ENCODE data around the gene DIP2C. TPM values are rescaled to one million over a fixed set of nuclear protein-coding genes. Genes with fewer than 3 reads are reported as not detected.

Gene DIP2C
- total and polyA plus RNA-seq, 3 donors from 2014 or later, result 14.9 to 43.4 (median 30.1) TPM

DNA sequence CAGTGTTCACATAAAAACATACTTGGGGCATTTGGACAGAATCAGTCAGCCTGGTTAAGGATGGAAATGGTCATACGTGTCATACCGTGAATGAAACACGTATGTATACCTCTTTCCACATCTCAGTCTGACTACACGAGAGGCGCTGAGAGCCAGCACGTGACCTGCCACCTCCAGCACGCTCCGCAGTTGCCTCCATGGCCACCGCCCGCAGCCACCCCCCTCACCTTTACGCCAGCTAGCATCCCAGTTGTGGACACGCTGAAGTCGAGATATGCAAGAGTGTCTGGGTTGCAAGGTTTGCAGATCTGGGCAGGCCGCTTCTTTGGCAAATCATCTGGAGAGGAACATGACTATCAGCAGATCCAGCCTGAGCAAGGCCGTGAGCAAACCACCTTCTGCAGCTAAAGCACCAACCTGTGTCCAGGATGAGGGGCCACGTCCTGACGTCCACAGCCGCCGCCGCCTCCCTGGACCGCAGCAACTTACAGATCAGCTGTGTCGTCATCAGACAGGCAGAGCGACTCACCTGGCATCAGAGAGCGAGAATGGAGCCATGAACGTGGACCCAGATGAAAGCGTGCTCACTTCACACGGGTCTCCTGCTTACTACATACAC is 344.8 kb downstream of the DIP2C start:
- H3K27ac ChIP-seq, result no peak overlapping the region
- H3K4me1 ChIP-seq, result no peaks in the 10 kb centered on the region
- no peaks in the 10 kb centered on the region for H3K27me3 ChIP-seq
- no peaks in the 10 kb centered on the region for H3K36me3 ChIP-seq (ENCODE audit: low read depth, missing control alignments)
- 95 to 98% methylated on average over 25 to 27 of the region's 27 CpGs for WGBS, 2 donors
- TF ChIP-seq POLR2A (IDR thresholded peaks at IDR 0.05), result no peak
- TF ChIP-seq, protein P1, sequence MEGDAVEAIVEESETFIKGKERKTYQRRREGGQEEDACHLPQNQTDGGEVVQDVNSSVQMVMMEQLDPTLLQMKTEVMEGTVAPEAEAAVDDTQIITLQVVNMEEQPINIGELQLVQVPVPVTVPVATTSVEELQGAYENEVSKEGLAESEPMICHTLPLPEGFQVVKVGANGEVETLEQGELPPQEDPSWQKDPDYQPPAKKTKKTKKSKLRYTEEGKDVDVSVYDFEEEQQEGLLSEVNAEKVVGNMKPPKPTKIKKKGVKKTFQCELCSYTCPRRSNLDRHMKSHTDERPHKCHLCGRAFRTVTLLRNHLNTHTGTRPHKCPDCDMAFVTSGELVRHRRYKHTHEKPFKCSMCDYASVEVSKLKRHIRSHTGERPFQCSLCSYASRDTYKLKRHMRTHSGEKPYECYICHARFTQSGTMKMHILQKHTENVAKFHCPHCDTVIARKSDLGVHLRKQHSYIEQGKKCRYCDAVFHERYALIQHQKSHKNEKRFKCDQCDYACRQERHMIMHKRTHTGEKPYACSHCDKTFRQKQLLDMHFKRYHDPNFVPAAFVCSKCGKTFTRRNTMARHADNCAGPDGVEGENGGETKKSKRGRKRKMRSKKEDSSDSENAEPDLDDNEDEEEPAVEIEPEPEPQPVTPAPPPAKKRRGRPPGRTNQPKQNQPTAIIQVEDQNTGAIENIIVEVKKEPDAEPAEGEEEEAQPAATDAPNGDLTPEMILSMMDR (IDR thresholded peaks at IDR 0.05), result no peak
- intact Hi-C loops (cut with DNase I; ENCODE audit: low total_unique reads), result no loop called here
- no peak overlapping the region for H3K4me3 ChIP-seq
- no peak for DNase-seq
- H3K9me3 ChIP-seq, result no peaks in the 10 kb centered on the region

DNA sequence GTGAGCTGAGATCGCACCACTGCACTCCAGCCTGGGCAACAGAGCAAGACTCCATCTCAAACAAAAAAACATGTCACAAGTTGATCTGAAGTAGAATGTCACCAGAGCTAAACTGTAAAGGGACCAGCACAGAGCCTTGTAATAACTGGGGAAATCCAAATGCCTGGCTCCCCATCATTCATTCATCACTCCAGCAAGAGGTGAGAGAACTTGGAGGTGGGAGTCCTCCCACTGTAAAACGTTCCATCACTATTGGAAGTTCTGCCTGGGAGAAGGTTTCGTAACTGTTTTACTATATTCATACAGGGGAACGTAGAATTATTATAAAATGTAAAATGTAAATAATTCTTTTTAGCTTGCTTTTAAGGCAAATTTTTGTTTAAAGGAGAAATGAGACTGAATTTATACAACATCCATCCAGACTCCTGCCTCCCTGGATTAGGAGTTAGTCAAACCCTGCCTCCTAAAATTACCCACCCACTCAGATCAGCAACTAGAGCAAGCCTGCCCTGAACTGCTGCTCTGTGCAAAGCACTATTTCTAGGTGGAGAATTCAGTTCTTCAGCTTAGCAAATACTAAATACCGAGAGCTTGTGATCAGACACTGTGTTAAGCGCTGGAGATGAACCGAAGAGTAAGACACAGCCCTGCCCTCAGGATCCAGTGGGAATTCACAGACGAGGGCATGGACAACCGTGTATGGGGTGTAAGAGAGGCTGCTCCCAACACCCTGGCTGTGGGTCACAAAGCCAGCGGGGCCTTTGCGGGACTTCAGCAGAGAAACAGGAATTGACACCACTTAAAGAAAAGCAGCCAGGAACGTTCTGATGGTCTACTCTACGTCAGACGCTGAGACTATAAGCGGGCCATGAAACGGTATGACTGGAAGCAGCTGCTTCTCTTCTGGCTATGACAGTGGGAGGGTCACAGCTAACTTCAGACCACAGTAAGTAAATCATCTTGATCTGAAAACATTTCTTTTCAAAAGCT is 345.9 kb downstream of the DIP2C start:
- Histone ChIP-seq H3K4me3 (no peak overlapping the region), H3K27me3 (no peaks in the 10 kb centered on the region), H3K9me3 (no peaks in the 10 kb centered on the region), H3K36me3 (ENCODE audit: low read depth, missing control alignments) (no peaks in the 10 kb centered on the region), H3K27ac (no peak overlapping the region), H3K4me1 (no peaks in the 10 kb centered on the region)
- DNase-seq, result no peak
- TF ChIP-seq, protein P1 (IDR thresholded peaks at IDR 0.05), result no peak
- no peak for TF ChIP-seq POLR2A (IDR thresholded peaks at IDR 0.05)
- intact Hi-C loops (cut with DNase I; ENCODE audit: low total_unique reads), result no loop called here
- 89 to 90% methylated on average over 15 to 16 of the region's 16 CpGs for WGBS, 2 donors

DNA sequence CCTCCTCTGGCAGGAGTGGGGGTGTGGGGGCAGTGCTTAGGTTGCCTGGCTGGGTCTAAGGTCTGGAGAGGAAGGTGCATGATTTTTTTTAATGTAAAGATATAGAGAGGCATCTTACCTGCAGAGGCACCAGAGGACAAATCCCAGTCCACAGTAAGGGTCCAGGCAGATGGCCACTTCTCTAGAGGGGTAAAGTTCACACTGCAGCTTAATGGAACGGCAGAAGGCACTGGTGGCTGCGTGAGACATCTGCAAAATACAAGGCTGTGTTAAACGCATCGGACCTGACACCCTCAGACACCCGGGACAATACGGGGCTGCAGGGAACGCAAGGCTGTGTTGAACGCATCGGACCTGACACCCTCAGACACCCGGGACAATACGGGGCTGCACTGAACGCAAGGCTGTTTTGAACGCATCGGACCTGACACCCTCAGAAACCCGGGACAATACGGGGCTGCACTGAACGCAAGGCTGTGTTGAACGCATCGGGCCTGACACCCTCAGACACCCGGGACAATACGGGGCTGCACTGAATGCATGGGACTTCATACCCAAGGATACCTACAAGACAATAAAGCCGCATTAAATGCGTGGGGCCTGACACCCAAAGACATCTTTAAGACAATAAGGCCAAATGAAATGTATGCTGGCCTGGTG is 348.3 kb downstream of the DIP2C start:
- intact Hi-C loops (cut with DNase I; ENCODE audit: low total_unique reads), result no loop called here
- Histone ChIP-seq H3K27me3 (no peaks in the 10 kb centered on the region), H3K36me3 (ENCODE audit: low read depth, missing control alignments) (no peaks in the 10 kb centered on the region), H3K27ac (no peak overlapping the region), H3K9me3 (no peaks in the 10 kb centered on the region), H3K4me3 (no peak overlapping the region), H3K4me1 (no peaks in the 10 kb centered on the region)
- no peak for DNase-seq
- no peak for TF ChIP-seq POLR2A (IDR thresholded peaks at IDR 0.05)
- TF ChIP-seq, protein P1 (IDR thresholded peaks at IDR 0.05), result no peak
- 92 to 94% methylated on average over 23 of the region's 23 CpGs for WGBS, 2 donors

DNA sequence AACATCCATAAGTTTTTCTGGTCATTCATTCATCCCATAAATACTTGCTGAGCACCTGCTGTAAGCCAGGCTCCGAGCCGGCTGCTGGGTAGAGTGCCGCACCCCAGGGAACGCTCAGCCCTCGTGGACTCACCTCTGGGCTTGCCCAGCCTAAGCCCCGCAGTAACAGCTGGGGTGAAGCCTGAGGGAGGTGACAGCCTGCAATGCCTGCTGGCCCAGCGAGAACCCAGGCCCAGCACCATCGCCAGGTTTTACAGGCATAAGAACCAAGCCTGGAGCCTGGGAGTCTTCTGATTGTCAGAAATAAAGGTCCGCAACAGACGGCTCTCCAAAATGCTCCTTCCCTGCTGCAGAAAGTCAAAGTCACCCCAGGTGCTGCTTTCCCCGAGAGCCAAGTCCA is 348.8 kb downstream of the DIP2C start:
- intact Hi-C loops (cut with DNase I; ENCODE audit: low total_unique reads), result no loop called here
- WGBS, 2 donors, result 92 to 96% methylated on average over 11 of the region's 11 CpGs
- Histone ChIP-seq H3K4me3 (no peak overlapping the region), H3K4me1 (no peaks in the 10 kb centered on the region), H3K27me3 (no peaks in the 10 kb centered on the region), H3K27ac (no peak overlapping the region), H3K36me3 (ENCODE audit: low read depth, missing control alignments) (no peaks in the 10 kb centered on the region), H3K9me3 (no peaks in the 10 kb centered on the region)
- DNase-seq, result no peak
- TF ChIP-seq, protein P1 (IDR thresholded peaks at IDR 0.05), result no peak
- TF ChIP-seq POLR2A (IDR thresholded peaks at IDR 0.05), result no peak

Data from testis (tissue), 3 donors.